HepG2 (cell line): ENCODE measurements around the gene EMC1. TPM values are rescaled to one million over a fixed set of nuclear protein-coding genes. Genes with fewer than 3 reads are reported as not detected.

Source experiments
- ATAC-seq: fragments of 200-7000 bp; cut with Tn5 transposase; 3 replicates; pipeline ENCODE4 v1.9.1; 2020; ENCODE audit warnings: mild to moderate bottlenecking, moderate library complexity
- BruUV-seq: library from RNA; stranded (reverse); fragments of 400-500 nt; replicated peaks from 2 replicates; lab custom pipeline; 2021; lab: Mats Ljungman, UMichigan
- CTCF ChIA-PET: fragments of 300-600 bp; formaldehyde crosslinking; extraction: SDS; loops from one replicate; lab custom pipeline; 2021; ENCODE audit warnings: low total read pairs, inconsistent platforms, low intra/inter-chr PET ratio; lab: Yijun Ruan, JAX
- POLR2A ChIA-PET: fragments of 350-600 bp; sonication (Branson Sonifier 250); formaldehyde crosslinking; loops from one replicate; lab custom pipeline; 2020; ENCODE audit warnings: antibody characterized with exemption, inconsistent platforms; lab: Yijun Ruan, JAX
- DNase-seq: peaks from one replicate; pipeline ENCODE4 v3.0.0-alpha.2; 2015; ENCODE audit warnings: low spot score
- FAIRE-seq: peaks from 3 replicates; lab custom pipeline; 2011; peaks lifted over from hg19 to GRCh38; lab: Jason Lieb, UNC
- H2AFZ ChIP-seq: one replicate; pipeline ENCODE4 v1.6.1; 2011; ENCODE audit warnings: low read length, inconsistent platforms
- H3K27ac ChIP-seq: fragments of 300-600 bp; 3 replicates; pipeline ENCODE4 v1.8.0; 2011; ENCODE audit warnings: mixed run types, mild to moderate bottlenecking, mixed read lengths, low read length, inconsistent platforms; ENCODE audit not compliant: insufficient read depth; ENCODE audit errors: extremely low read length
- H3K27me3 ChIP-seq, 2 experiments: fragments of 200-600 bp in 1 of 2; 2 replicates in 1 of 2; 3 replicates in 1 of 2; pipeline versions ENCODE4 v1.6.0 to v1.8.0; 2011; ENCODE audit warnings: low read length in 2 of 2, mild to moderate bottlenecking in 2 of 2, moderate library complexity in 2 of 2, inconsistent platforms in 1 of 2; ENCODE audit not compliant: insufficient read depth in 2 of 2, control insufficient read depth in 1 of 2
- H3K36me3 ChIP-seq, 2 experiments: fragments of 200-600 bp in 1 of 2; replicated peaks in 1 of 2; 2 replicates in 1 of 2; 3 replicates in 1 of 2; pipeline versions ENCODE4 v1.5.1 to v1.8.0; 2011; ENCODE audit warnings: low read length in 2 of 2, inconsistent platforms in 1 of 2; ENCODE audit not compliant: insufficient read depth in 2 of 2, control insufficient read depth in 1 of 2
- H3K4me1 ChIP-seq: 2 replicates; pipeline ENCODE4 v1.5.1; 2012; ENCODE audit warnings: low read length, inconsistent platforms; ENCODE audit not compliant: insufficient read depth
- H3K4me2 ChIP-seq: 2 replicates; pipeline ENCODE4 v1.6.0; 2011; ENCODE audit warnings: low read depth, low read length, inconsistent platforms
- H3K4me3 ChIP-seq, 3 experiments: fragments of 200-600 bp in 1 of 3; sonication (generic), shearing (Covaris generic) in 1 of 3; replicated peaks in 1 of 3; 2 replicates each; pipeline ENCODE4 v1.5.1; 2011 to 2016; ENCODE audit warnings: low read length in 3 of 3, inconsistent platforms in 2 of 3, low read depth in 2 of 3, mild to moderate bottlenecking in 2 of 3, control low read depth in 1 of 3, mixed read lengths in 1 of 3; ENCODE audit not compliant: insufficient read depth in 1 of 3
- H3K79me2 ChIP-seq: one replicate; pipeline ENCODE4 v1.6.1; 2011; ENCODE audit warnings: low read length, inconsistent platforms; ENCODE audit not compliant: insufficient read depth
- H3K9ac ChIP-seq: 2 replicates; pipeline ENCODE4 v1.6.0; 2011; ENCODE audit warnings: mild to moderate bottlenecking, low read depth, low read length, inconsistent platforms; ENCODE audit not compliant: insufficient read depth
- H3K9me3 ChIP-seq: 2 replicates; pipeline ENCODE4 v1.5.1; 2012; ENCODE audit warnings: mild to moderate bottlenecking, low read length
- H4K20me1 ChIP-seq: 2 replicates; pipeline ENCODE4 v1.6.0; 2011; ENCODE audit warnings: inconsistent platforms, mild to moderate bottlenecking, low read length, moderate library complexity; ENCODE audit not compliant: insufficient read depth
- ELF1 ChIP-seq: sonication (generic); formaldehyde crosslinking; IDR thresholded peaks from 2 replicates; pipeline ENCODE4 v1.4.0; 2020; ENCODE audit warnings: missing genetic modification reagents
- FOSL1 ChIP-seq: sonication (generic); formaldehyde crosslinking; IDR thresholded peaks from 2 replicates; pipeline ENCODE4 v1.9.0; 2021; ENCODE audit warnings: missing genetic modification reagents, borderline replicate concordance
- JARID2 ChIP-seq: sonication (generic); formaldehyde crosslinking; IDR thresholded peaks from 2 replicates; pipeline ENCODE4 v1.8.1; 2023; ENCODE audit warnings: missing genetic modification reagents, inconsistent platforms; ENCODE audit not compliant: insufficient replicate concordance
- KLF6 ChIP-seq: IDR thresholded peaks from 2 replicates; pipeline ENCODE4 v1.8.0; 2016; ENCODE audit warnings: missing biosample characterization, missing genetic modification reagents
- PHB2 ChIP-seq: fragments of 450-650 bp; IDR thresholded peaks from 2 replicates; pipeline ENCODE4 v1.6.1; 2018; ENCODE audit not compliant: partially characterized antibody
- PPARG ChIP-seq: conservative IDR thresholded peaks from 2 replicates; pipeline ENCODE4 v1.6.1; 2016; ENCODE audit warnings: missing biosample characterization, missing genetic modification reagents
- SRY ChIP-seq: sonication (generic); formaldehyde crosslinking; IDR thresholded peaks from 2 replicates; pipeline ENCODE4 v1.8.0; 2022; ENCODE audit warnings: mild to moderate bottlenecking, missing genetic modification reagents
- ZNF260 ChIP-seq: sonication (generic); formaldehyde crosslinking; IDR thresholded peaks from 2 replicates; pipeline ENCODE4 v1.4.0; 2020; ENCODE audit warnings: missing genetic modification reagents, low read depth, mild to moderate bottlenecking, borderline replicate concordance
- ZNF768 ChIP-seq: sonication (generic); formaldehyde crosslinking; IDR thresholded peaks from 2 replicates; pipeline ENCODE4 v1.4.0; 2020; ENCODE audit warnings: missing genetic modification reagents
- WGBS: methylation state at CpG from one replicate; pipeline ENCODE4 v1.1.6; 2017; ENCODE audit warnings: low lambda C conversion rate; 5-methylcytosine and 5-hydroxymethylcytosine counted together
- in situ Hi-C: cut with HindIII; loops from 2 replicates; pipeline ENCODE4 v1.10.0; 2017; ENCODE audit warnings: low pct_unique_long_range_greater_than_20kb; ENCODE audit not compliant: extremely low pct_ligation_motif_present
- intact Hi-C: fragments of 100-400 bp; cut with micrococcal nuclease; formaldehyde crosslinking; loops from one replicate; pipeline ENCODE4 v1.10.0; 2022; ENCODE audit not compliant: unreplicated experiment
- polyA plus RNA-seq, 8 experiments: library from polyadenylated mRNA; depleted of rRNA in 3 of 8; stranded (reverse) in 7 of 8; unstranded in 1 of 8; fragments of >200 nt; fragmentation: Illumina TruSeq in 4 of 8; extraction: Trizol in 4 of 8; gene quantifications; 2 replicates each; pipeline versions ENCODE4 v1.2.1 to v1.2.3, GENCODE V29; 2011 to 2016; ENCODE audit warnings: low read depth in 4 of 8, missing spikeins in 1 of 8, mixed read lengths in 1 of 8; ENCODE audit not compliant: insufficient read depth in 1 of 8
- total RNA-seq, 5 experiments: library from RNA; depleted of rRNA; stranded (reverse); fragments of >200 nt; fragmentation: Illumina TruSeq; extraction: Trizol; gene quantifications; 2 replicates each; pipeline ENCODE4 v1.2.3, GENCODE V29; 2016; ENCODE audit warnings: low read depth in 1 of 5
- TF ChIP-seq, protein P1 (sequence below): sonication (generic); formaldehyde crosslinking; conservative IDR thresholded peaks from 2 replicates; pipeline ENCODE4 v1.8.0; 2022; ENCODE audit warnings: low read depth, missing genetic modification reagents
- TF ChIP-seq, protein P2 (sequence below): sonication (generic); formaldehyde crosslinking; IDR thresholded peaks from 2 replicates; pipeline ENCODE4 v1.5.0; 2020; ENCODE audit warnings: mild to moderate bottlenecking, low read depth, missing genetic modification reagents, borderline replicate concordance

Gene EMC1
- total and polyA plus RNA-seq, 2 of the 13 experiments (the other 11 are each of a cell fraction or from before 2014, with no cell fraction given): 38.0 to 61.3 TPM

DNA sequence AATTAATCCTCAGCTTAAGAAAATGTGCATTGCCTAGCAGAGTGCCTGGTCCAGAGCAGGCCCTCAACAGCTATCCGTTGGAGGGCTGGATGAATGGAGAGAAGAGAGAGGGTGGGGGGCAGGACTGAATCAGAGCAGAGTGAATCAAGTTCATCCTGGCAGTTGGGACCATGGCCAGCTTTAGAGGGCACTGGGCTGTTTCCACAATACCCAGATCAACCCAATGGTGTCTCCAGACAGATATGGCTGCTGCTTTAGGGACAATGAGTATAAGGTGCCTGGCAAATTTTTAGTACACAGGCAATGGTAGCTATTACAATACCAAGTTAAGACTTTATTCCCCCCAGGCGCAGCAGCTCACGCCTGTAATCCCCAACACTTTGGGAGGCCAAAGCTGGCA is 17.1 kb downstream of the EMC1 start:
- Histone ChIP-seq H3K27me3 (no peaks in the 10 kb centered on the region), H3K27ac (no peak overlapping the region), H4K20me1 (no peaks in the 10 kb centered on the region), H3K9me3 (no peaks in the 10 kb centered on the region), H3K4me2 (no peak overlapping the region), H3K36me3 (peaks cover 32 to 86% of the 10 kb centered on the region in 2 experiments), H2AFZ (no peak overlapping the region), H3K4me1 (no peaks in the 10 kb centered on the region), H3K79me2 (no peaks in the 10 kb centered on the region), H3K9ac (no peak overlapping the region), H3K4me3 (no peak overlapping the region)
- DNase-seq (no peak), ATAC-seq (no peak), FAIRE-seq (no peak)
- no peak for TF ChIP-seq SRY (CRISPR knock-in tag)
- no peak for TF ChIP-seq JARID2 (CRISPR knock-in tag)
- TF ChIP-seq FOSL1 (CRISPR knock-in tag): no peak
- no peak for TF ChIP-seq ELF1 (CRISPR knock-in tag)
- TF ChIP-seq PHB2: no peak
- TF ChIP-seq, protein P1, sequence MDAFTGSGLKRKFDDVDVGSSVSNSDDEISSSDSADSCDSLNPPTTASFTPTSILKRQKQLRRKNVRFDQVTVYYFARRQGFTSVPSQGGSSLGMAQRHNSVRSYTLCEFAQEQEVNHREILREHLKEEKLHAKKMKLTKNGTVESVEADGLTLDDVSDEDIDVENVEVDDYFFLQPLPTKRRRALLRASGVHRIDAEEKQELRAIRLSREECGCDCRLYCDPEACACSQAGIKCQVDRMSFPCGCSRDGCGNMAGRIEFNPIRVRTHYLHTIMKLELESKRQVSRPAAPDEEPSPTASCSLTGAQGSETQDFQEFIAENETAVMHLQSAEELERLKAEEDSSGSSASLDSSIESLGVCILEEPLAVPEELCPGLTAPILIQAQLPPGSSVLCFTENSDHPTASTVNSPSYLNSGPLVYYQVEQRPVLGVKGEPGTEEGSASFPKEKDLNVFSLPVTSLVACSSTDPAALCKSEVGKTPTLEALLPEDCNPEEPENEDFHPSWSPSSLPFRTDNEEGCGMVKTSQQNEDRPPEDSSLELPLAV (CRISPR knock-in tag): no peak
- TF ChIP-seq ZNF260 (CRISPR knock-in tag): no peak
- no peak for TF ChIP-seq KLF6
- no peak for TF ChIP-seq PPARG (CRISPR knock-in tag)
- no peak for TF ChIP-seq ZNF768 (CRISPR knock-in tag)
- TF ChIP-seq, protein P2, sequence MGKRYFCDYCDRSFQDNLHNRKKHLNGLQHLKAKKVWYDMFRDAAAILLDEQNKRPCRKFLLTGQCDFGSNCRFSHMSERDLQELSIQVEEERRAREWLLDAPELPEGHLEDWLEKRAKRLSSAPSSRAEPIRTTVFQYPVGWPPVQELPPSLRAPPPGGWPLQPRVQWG (CRISPR knock-in tag): no peak
- POLR2A ChIA-PET: no interaction called here
- CTCF ChIA-PET: no interaction called here
- WGBS: 100% methylated on average over 3 of the region's 3 CpGs
- intact Hi-C loops (no loop called here), in situ Hi-C loops (loop anchor here (10.0 kb wide), 1 partner anchor 59 kb away; no protein-coding TSS in a partner anchor)
- no TSS peak for BruUV-seq
